ENCODE data around the gene CPT1C. TPM values are rescaled to one million over a fixed set of nuclear protein-coding genes. Genes with fewer than 3 reads are reported as not detected.

The CPT1C gene
- total RNA-seq, 1 donor from 2014 or later, result 48.8 TPM

- Mint-ChIP-seq H3K36me3 (ENCODE audit: unreplicated experiment) (no peaks in the 10 kb centered on the region), H3K4me1 (ENCODE audit: unreplicated experiment) (peaks cover 27% of the 10 kb centered on the region), H3K27ac (ENCODE audit: unreplicated experiment) (peak within 1 kb of the TSS; percentile 94), H3K9me3 (ENCODE audit: unreplicated experiment) (no peaks in the 10 kb centered on the region), H3K27me3 (ENCODE audit: unreplicated experiment) (no peaks in the 10 kb centered on the region), H3K4me3 (ENCODE audit: unreplicated experiment) (peak within 1 kb of the TSS; percentile 92)
- TF ChIP-seq CTCF (IDR thresholded peaks at IDR 0.05), result no peak
- peak; percentile 99 for DNase-seq (ENCODE audit: extremely low spot score, unreplicated experiment)
Measured at GRCh38 chr19:49665351-49666119, 25.4 kb upstream of the CPT1C start, which contains the start of the genes BCL2L12 and IRF3. BCL2L12 (plus strand) TSS chr19:49665933; CDS start chr19:49666693, 760 bp downstream. IRF3 (minus strand) TSS chr19:49665857; CDS start chr19:49664838, 1,019 bp downstream.

GRCh38 chr19:49666120-49666444, 24.8 kb upstream of the CPT1C start:
- peak overlapping the region; percentile 94 for H3K27ac Mint-ChIP-seq (ENCODE audit: unreplicated experiment)
- H3K4me1 Mint-ChIP-seq (ENCODE audit: unreplicated experiment), result peaks cover 27% of the 10 kb centered on the region
- no peak for DNase-seq (ENCODE audit: extremely low spot score, unreplicated experiment)
- TF ChIP-seq CTCF (IDR thresholded peaks at IDR 0.05), result no peak
- H3K36me3 Mint-ChIP-seq (ENCODE audit: unreplicated experiment), result no peaks in the 10 kb centered on the region
- no peaks in the 10 kb centered on the region for H3K27me3 Mint-ChIP-seq (ENCODE audit: unreplicated experiment)
- no peaks in the 10 kb centered on the region for H3K9me3 Mint-ChIP-seq (ENCODE audit: unreplicated experiment)
- H3K4me3 Mint-ChIP-seq (ENCODE audit: unreplicated experiment), result peak overlapping the region; percentile 92

GRCh38 chr19:49667473-49667872, 23.4 kb upstream of the CPT1C start:
- H3K27ac Mint-ChIP-seq (ENCODE audit: unreplicated experiment), result peak overlapping the region; percentile 33
- H3K27me3 Mint-ChIP-seq (ENCODE audit: unreplicated experiment), result no peaks in the 10 kb centered on the region
- H3K4me1 Mint-ChIP-seq (ENCODE audit: unreplicated experiment), result peaks cover 34% of the 10 kb centered on the region
- H3K9me3 Mint-ChIP-seq (ENCODE audit: unreplicated experiment), result no peaks in the 10 kb centered on the region
- no peak for TF ChIP-seq CTCF (IDR thresholded peaks at IDR 0.05)
- H3K36me3 Mint-ChIP-seq (ENCODE audit: unreplicated experiment), result peaks cover 2% of the 10 kb centered on the region
- peak overlapping the region; percentile 92 for H3K4me3 Mint-ChIP-seq (ENCODE audit: unreplicated experiment)
- DNase-seq (ENCODE audit: extremely low spot score, unreplicated experiment), result no peak

- Mint-ChIP-seq H3K4me3 (ENCODE audit: unreplicated experiment) (no peak overlapping the region), H3K27ac (ENCODE audit: unreplicated experiment) (no peak overlapping the region)
- TF ChIP-seq CTCF (IDR thresholded peaks at IDR 0.05), result no peak
Measured at GRCh38 chr19:49669516-49669915, 21.4 kb upstream of the CPT1C start.

GRCh38 chr19:49672131-49672919, 18.6 kb upstream of the CPT1C start:
- peak; percentile 96 for TF ChIP-seq CTCF (IDR thresholded peaks at IDR 0.05)
- Mint-ChIP-seq H3K4me1 (ENCODE audit: unreplicated experiment) (peaks cover 14% of the 10 kb centered on the region), H3K9me3 (ENCODE audit: unreplicated experiment) (no peaks in the 10 kb centered on the region), H3K27ac (ENCODE audit: unreplicated experiment) (peak overlapping the region; percentile 94), H3K27me3 (ENCODE audit: unreplicated experiment) (no peaks in the 10 kb centered on the region), H3K36me3 (ENCODE audit: unreplicated experiment) (peaks cover 2% of the 10 kb centered on the region), H3K4me3 (ENCODE audit: unreplicated experiment) (peak overlapping the region; percentile 39)
- peak; percentile 94 for DNase-seq (ENCODE audit: extremely low spot score, unreplicated experiment)

More at GRCh38 chr19:49669516-49669915, 21.4 kb upstream of the CPT1C start:
- Mint-ChIP-seq H3K9me3 (ENCODE audit: unreplicated experiment) (no peaks in the 10 kb centered on the region), H3K4me1 (ENCODE audit: unreplicated experiment) (peaks cover 23% of the 10 kb centered on the region), H3K27me3 (ENCODE audit: unreplicated experiment) (no peaks in the 10 kb centered on the region), H3K36me3 (ENCODE audit: unreplicated experiment) (peaks cover 2% of the 10 kb centered on the region)
- DNase-seq (ENCODE audit: extremely low spot score, unreplicated experiment), result no peak
